HEK293 (cell line): ENCODE results near the gene LSP1.

Experiments
- CTCF ChIA-PET: fragments of 350-600 bp; formaldehyde crosslinking; extraction: SDS; loops from one replicate; lab custom pipeline; 2021; ENCODE audit warnings: antibody characterized with exemption; lab: Yijun Ruan, JAX
- POLR2A ChIA-PET: fragments of 300-600 bp; formaldehyde crosslinking; extraction: SDS; loops from one replicate; lab custom pipeline; 2020; ENCODE audit warnings: antibody characterized with exemption, inconsistent platforms; lab: Yijun Ruan, JAX
- H3K27ac ChIP-seq: fragments of 200-500 bp; sonication (Bioruptor generic); 2 replicates; pipeline ENCODE4 v1.5.1; 2014; ENCODE audit warnings: low read depth, low read length, control low read depth, inconsistent platforms; ENCODE audit errors: extremely low read depth
- H3K36me3 ChIP-seq, 2 experiments: fragments of 200-500 bp in 1 of 2; sonication (Bioruptor generic) in 1 of 2; 1 replicate in 1 of 2; 2 replicates in 1 of 2; pipeline ENCODE4 v1.5.1; 2014 to 2017; ENCODE audit warnings: inconsistent platforms in 2 of 2, low read length in 2 of 2; ENCODE audit not compliant: control insufficient read depth in 2 of 2, insufficient read depth in 1 of 2
- H3K4me1 ChIP-seq: fragments of 200-500 bp; sonication (Bioruptor generic); 2 replicates; pipeline ENCODE4 v1.5.1; 2014; ENCODE audit warnings: mild to moderate bottlenecking, low read length, inconsistent platforms; ENCODE audit not compliant: control insufficient read depth, insufficient read depth
- H3K4me3 ChIP-seq: 2 replicates; pipeline ENCODE4 v1.5.1; 2011; ENCODE audit warnings: low read depth, mild to moderate bottlenecking, control low read depth, low read length, moderate library complexity
- H3K9me3 ChIP-seq: fragments of 200-500 bp; sonication (Bioruptor generic); 2 replicates; pipeline ENCODE4 v1.5.1; 2014; ENCODE audit warnings: low read depth, low read length, inconsistent platforms; ENCODE audit not compliant: control insufficient read depth, insufficient read depth
- BCL11B ChIP-seq: fragments of 450-650 bp; formaldehyde crosslinking; IDR thresholded peaks from 2 replicates; pipeline ENCODE4 v1.5.1; 2016; ENCODE audit warnings: low read depth, missing biosample characterization, missing genetic modification characterization
- GLIS1 ChIP-seq: fragments of 450-650 bp; formaldehyde crosslinking; IDR thresholded peaks from 2 replicates; pipeline ENCODE4 v1.5.1; 2016; ENCODE audit warnings: missing biosample characterization, missing genetic modification characterization
- KLF1 ChIP-seq: fragments of 450-650 bp; formaldehyde crosslinking; IDR thresholded peaks from 2 replicates; pipeline ENCODE4 v1.5.1; 2016; ENCODE audit warnings: missing biosample characterization, missing genetic modification characterization
- KLF7 ChIP-seq: fragments of 450-650 bp; formaldehyde crosslinking; IDR thresholded peaks from 2 replicates; pipeline ENCODE4 v1.5.1; 2016; ENCODE audit warnings: missing biosample characterization, missing genetic modification characterization, borderline replicate concordance
- KLF8 ChIP-seq: fragments of 450-650 bp; formaldehyde crosslinking; IDR thresholded peaks from 2 replicates; pipeline ENCODE4 v1.5.1; 2016; ENCODE audit warnings: missing biosample characterization, missing genetic modification characterization
- MZF1 ChIP-seq: fragments of 450-650 bp; formaldehyde crosslinking; IDR thresholded peaks from 2 replicates; pipeline ENCODE4 v1.5.1; 2017; ENCODE audit warnings: missing biosample characterization, missing genetic modification characterization, borderline replicate concordance
- OVOL3 ChIP-seq: fragments of 450-650 bp; formaldehyde crosslinking; IDR thresholded peaks from 2 replicates; pipeline ENCODE4 v1.5.1; 2016; ENCODE audit warnings: missing biosample characterization, missing genetic modification characterization
- SCRT1 ChIP-seq: fragments of 450-650 bp; formaldehyde crosslinking; IDR thresholded peaks from 2 replicates; pipeline ENCODE4 v1.5.1; 2016; ENCODE audit warnings: missing biosample characterization, missing genetic modification characterization, borderline replicate concordance
- ZBTB17 ChIP-seq: fragments of 450-650 bp; formaldehyde crosslinking; IDR thresholded peaks from 2 replicates; pipeline ENCODE4 v1.5.1; 2016; ENCODE audit warnings: missing biosample characterization, missing genetic modification characterization
- ZEB2 ChIP-seq: fragments of 450-650 bp; formaldehyde crosslinking; IDR thresholded peaks from 2 replicates; pipeline ENCODE4 v1.5.1; 2016; ENCODE audit warnings: missing biosample characterization, missing genetic modification characterization
- ZNF114 ChIP-seq: fragments of 450-650 bp; formaldehyde crosslinking; IDR thresholded peaks from 2 replicates; pipeline ENCODE4 v1.5.0; 2017; ENCODE audit warnings: missing biosample characterization, missing genetic modification characterization
- ZNF121 ChIP-seq: fragments of 450-650 bp; formaldehyde crosslinking; IDR thresholded peaks from 2 replicates; pipeline ENCODE4 v1.5.1; 2016; ENCODE audit warnings: missing biosample characterization, missing genetic modification characterization
- ZNF132 ChIP-seq: fragments of 450-650 bp; formaldehyde crosslinking; IDR thresholded peaks from 2 replicates; pipeline ENCODE4 v1.5.1; 2017; ENCODE audit warnings: missing biosample characterization, missing genetic modification characterization, borderline replicate concordance
- ZNF155 ChIP-seq: fragments of 450-650 bp; formaldehyde crosslinking; IDR thresholded peaks from 2 replicates; pipeline ENCODE4 v1.5.1; 2016; ENCODE audit warnings: missing biosample characterization, missing genetic modification characterization
- ZNF214 ChIP-seq: fragments of 450-650 bp; formaldehyde crosslinking; IDR thresholded peaks from 2 replicates; pipeline ENCODE4 v1.5.1; 2017; ENCODE audit warnings: missing biosample characterization, mild to moderate bottlenecking, missing genetic modification characterization, borderline replicate concordance
- ZNF292 ChIP-seq: fragments of 450-650 bp; formaldehyde crosslinking; IDR thresholded peaks from 2 replicates; pipeline ENCODE4 v1.5.1; 2016; ENCODE audit warnings: low read depth, missing biosample characterization, missing genetic modification characterization, borderline replicate concordance
- ZNF311 ChIP-seq: fragments of 450-650 bp; formaldehyde crosslinking; IDR thresholded peaks from 2 replicates; pipeline ENCODE4 v1.5.1; 2017; ENCODE audit warnings: missing biosample characterization, missing genetic modification characterization, borderline replicate concordance
- ZNF366 ChIP-seq: fragments of 450-650 bp; formaldehyde crosslinking; conservative IDR thresholded peaks from 2 replicates; pipeline ENCODE4 v1.5.1; 2016; ENCODE audit warnings: missing biosample characterization, missing genetic modification characterization
- ZNF426 ChIP-seq: fragments of 450-650 bp; formaldehyde crosslinking; IDR thresholded peaks from 2 replicates; pipeline ENCODE4 v1.5.1; 2017; ENCODE audit warnings: missing biosample characterization, missing genetic modification characterization, mild to moderate bottlenecking, inconsistent platforms, moderate library complexity
- ZNF433 ChIP-seq: fragments of 450-650 bp; formaldehyde crosslinking; IDR thresholded peaks from 2 replicates; pipeline ENCODE4 v1.5.1; 2016; ENCODE audit warnings: missing biosample characterization, missing genetic modification characterization, low read depth
- ZNF558 ChIP-seq: fragments of 450-650 bp; formaldehyde crosslinking; IDR thresholded peaks from 2 replicates; pipeline ENCODE4 v1.5.1; 2016; ENCODE audit warnings: missing biosample characterization, missing genetic modification characterization
- ZNF677 ChIP-seq: fragments of 450-650 bp; IDR thresholded peaks from 2 replicates; pipeline ENCODE4 v1.5.0; 2018; ENCODE audit warnings: missing biosample characterization, mild to moderate bottlenecking, missing genetic modification characterization, moderate library complexity
- ZNF776 ChIP-seq: fragments of 450-650 bp; formaldehyde crosslinking; IDR thresholded peaks from 2 replicates; pipeline ENCODE4 v1.5.0; 2017; ENCODE audit warnings: missing biosample characterization, missing genetic modification characterization, borderline replicate concordance
- ZSCAN16 ChIP-seq: fragments of 450-650 bp; formaldehyde crosslinking; IDR thresholded peaks from 2 replicates; pipeline ENCODE4 v1.5.1; 2016; ENCODE audit warnings: missing biosample characterization, missing genetic modification characterization
- ZSCAN23 ChIP-seq: fragments of 450-650 bp; formaldehyde crosslinking; IDR thresholded peaks from 2 replicates; pipeline ENCODE4 v1.5.1; 2016; ENCODE audit warnings: missing biosample characterization, missing genetic modification characterization
- TF ChIP-seq, protein P1 (sequence below): fragments of 450-650 bp; formaldehyde crosslinking; IDR thresholded peaks from 2 replicates; pipeline ENCODE4 v1.5.1; 2017; ENCODE audit warnings: missing biosample characterization, missing genetic modification characterization
- TF ChIP-seq, protein P2 (sequence below): fragments of 450-650 bp; formaldehyde crosslinking; IDR thresholded peaks from 2 replicates; pipeline ENCODE4 v1.5.1; 2017; ENCODE audit warnings: missing biosample characterization, missing genetic modification characterization
- TF ChIP-seq, protein P3 (sequence below): fragments of 450-650 bp; formaldehyde crosslinking; IDR thresholded peaks from 2 replicates; pipeline ENCODE4 v1.5.1; 2016; ENCODE audit warnings: missing biosample characterization, missing genetic modification characterization
- TF ChIP-seq, protein P4 (sequence below): fragments of 450-650 bp; formaldehyde crosslinking; IDR thresholded peaks from 2 replicates; pipeline ENCODE4 v1.5.1; 2017; ENCODE audit warnings: missing biosample characterization, missing genetic modification characterization

The LSP1 gene

DNA sequence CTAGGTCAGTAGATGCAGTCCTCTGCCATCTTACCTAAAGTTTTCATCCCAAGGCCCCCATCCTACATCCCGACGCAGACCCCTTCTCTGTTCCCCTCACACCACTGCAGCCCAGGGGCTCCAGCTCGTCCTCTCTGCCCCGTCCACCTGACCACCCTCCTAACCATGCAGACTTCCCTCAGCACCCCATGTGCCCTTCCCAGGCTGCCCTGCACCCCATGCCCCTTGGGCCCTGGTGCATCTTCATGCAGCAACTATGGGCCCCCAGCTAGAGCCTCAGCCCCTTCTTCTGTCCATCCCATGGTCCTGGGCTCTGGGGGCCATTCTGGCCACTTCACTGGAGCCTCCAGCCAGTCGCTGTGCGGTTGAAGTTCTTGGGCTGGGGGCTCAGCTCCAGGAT is 35.9 kb downstream of the LSP1 start:
- TF ChIP-seq, protein P1, sequence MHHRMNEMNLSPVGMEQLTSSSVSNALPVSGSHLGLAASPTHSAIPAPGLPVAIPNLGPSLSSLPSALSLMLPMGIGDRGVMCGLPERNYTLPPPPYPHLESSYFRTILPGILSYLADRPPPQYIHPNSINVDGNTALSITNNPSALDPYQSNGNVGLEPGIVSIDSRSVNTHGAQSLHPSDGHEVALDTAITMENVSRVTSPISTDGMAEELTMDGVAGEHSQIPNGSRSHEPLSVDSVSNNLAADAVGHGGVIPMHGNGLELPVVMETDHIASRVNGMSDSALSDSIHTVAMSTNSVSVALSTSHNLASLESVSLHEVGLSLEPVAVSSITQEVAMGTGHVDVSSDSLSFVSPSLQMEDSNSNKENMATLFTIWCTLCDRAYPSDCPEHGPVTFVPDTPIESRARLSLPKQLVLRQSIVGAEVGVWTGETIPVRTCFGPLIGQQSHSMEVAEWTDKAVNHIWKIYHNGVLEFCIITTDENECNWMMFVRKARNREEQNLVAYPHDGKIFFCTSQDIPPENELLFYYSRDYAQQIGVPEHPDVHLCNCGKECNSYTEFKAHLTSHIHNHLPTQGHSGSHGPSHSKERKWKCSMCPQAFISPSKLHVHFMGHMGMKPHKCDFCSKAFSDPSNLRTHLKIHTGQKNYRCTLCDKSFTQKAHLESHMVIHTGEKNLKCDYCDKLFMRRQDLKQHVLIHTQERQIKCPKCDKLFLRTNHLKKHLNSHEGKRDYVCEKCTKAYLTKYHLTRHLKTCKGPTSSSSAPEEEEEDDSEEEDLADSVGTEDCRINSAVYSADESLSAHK, result no peak
- no peak for TF ChIP-seq SCRT1 (tag by site-specific recombination)
- TF ChIP-seq ZSCAN23, result no peak
- no peak for TF ChIP-seq GLIS1
- no peak for TF ChIP-seq KLF7 (tag by site-specific recombination)
- no peak for TF ChIP-seq ZBTB17
- no peak for TF ChIP-seq ZEB2 (tag by site-specific recombination)
- TF ChIP-seq ZNF292, result no peak
- TF ChIP-seq, protein P2, sequence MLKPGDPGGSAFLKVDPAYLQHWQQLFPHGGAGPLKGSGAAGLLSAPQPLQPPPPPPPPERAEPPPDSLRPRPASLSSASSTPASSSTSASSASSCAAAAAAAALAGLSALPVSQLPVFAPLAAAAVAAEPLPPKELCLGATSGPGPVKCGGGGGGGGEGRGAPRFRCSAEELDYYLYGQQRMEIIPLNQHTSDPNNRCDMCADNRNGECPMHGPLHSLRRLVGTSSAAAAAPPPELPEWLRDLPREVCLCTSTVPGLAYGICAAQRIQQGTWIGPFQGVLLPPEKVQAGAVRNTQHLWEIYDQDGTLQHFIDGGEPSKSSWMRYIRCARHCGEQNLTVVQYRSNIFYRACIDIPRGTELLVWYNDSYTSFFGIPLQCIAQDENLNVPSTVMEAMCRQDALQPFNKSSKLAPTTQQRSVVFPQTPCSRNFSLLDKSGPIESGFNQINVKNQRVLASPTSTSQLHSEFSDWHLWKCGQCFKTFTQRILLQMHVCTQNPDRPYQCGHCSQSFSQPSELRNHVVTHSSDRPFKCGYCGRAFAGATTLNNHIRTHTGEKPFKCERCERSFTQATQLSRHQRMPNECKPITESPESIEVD (tag by site-specific recombination), result no peak
- no peak for TF ChIP-seq ZNF366 (tag by site-specific recombination)
- TF ChIP-seq ZNF677 (tag by site-specific recombination), result no peak
- no peak for TF ChIP-seq ZNF114 (tag by site-specific recombination)
- no peak for TF ChIP-seq ZNF132 (tag by site-specific recombination)
- TF ChIP-seq KLF8 (tag by site-specific recombination), result no peak
- TF ChIP-seq ZNF433 (tag by site-specific recombination), result no peak
- TF ChIP-seq BCL11B (tag by site-specific recombination), result no peak
- Histone ChIP-seq H3K27ac (no peak overlapping the region), H3K4me1 (no peaks in the 10 kb centered on the region), H3K36me3 (no peaks in the 10 kb centered on the region), H3K4me3 (no peak overlapping the region), H3K9me3 (no peaks in the 10 kb centered on the region)
- POLR2A ChIA-PET, result no interaction called here
- CTCF ChIA-PET, result interaction anchor here (0.6 kb wide), 1 partner anchor 44 kb away, joined by 3 read pairs; no protein-coding TSS in a partner anchor

DNA sequence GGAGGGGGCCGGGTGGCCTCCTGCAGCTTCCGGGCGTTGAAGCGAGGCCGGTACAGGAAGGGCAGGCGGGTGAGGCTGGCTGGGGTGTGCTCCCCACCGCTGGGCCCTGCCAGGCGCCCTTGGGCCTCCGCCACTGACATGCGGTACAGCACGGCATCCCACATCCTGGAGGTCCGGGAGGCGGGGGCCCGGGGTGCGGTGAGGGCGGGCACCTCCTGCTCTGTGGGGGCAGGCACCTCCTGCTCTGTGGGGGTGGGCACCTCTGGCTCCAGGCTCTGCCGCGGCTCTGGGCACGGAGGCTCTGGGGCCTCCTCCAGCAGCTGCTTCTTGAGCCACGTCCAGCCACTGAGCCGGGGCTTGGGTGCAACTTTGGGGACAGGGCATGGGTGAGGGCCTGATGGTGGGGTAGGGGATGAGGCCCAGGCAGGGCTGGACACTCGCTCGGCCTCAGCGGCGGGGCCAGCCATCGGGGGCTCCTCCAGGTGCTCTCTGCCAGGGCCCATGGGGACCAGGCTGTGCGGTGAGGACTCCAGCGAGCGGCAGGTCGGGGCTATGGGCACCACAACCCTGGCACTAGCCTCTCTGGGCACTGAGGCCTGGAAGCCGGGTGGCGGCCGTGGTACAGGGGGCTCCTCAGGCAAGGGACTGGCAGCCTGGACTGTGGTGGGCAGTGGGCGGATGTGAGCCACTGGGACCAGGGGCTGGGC is 36.5 kb downstream of the LSP1 start:
- Histone ChIP-seq H3K4me3 (no peak overlapping the region), H3K27ac (no peak overlapping the region), H3K4me1 (no peaks in the 10 kb centered on the region), H3K9me3 (no peaks in the 10 kb centered on the region), H3K36me3 (no peaks in the 10 kb centered on the region)
- CTCF ChIA-PET, result interaction anchor here (0.6 kb wide), 1 partner anchor 10 kb away, joined by 3 read pairs; no protein-coding TSS in a partner anchor
- POLR2A ChIA-PET, result no interaction called here
- TF ChIP-seq MZF1 (tag by site-specific recombination) (no peak), ZNF155 (tag by site-specific recombination) (no peak), ZNF558 (tag by site-specific recombination) (no peak), ZNF311 (tag by site-specific recombination) (no peak), ZNF214 (tag by site-specific recombination) (no peak), ZNF121 (no peak), KLF1 (tag by site-specific recombination) (no peak), ZNF426 (tag by site-specific recombination) (no peak), ZNF776 (tag by site-specific recombination) (no peak), OVOL3 (tag by site-specific recombination) (no peak), ZSCAN16 (tag by site-specific recombination) (no peak)
- TF ChIP-seq, protein P3, sequence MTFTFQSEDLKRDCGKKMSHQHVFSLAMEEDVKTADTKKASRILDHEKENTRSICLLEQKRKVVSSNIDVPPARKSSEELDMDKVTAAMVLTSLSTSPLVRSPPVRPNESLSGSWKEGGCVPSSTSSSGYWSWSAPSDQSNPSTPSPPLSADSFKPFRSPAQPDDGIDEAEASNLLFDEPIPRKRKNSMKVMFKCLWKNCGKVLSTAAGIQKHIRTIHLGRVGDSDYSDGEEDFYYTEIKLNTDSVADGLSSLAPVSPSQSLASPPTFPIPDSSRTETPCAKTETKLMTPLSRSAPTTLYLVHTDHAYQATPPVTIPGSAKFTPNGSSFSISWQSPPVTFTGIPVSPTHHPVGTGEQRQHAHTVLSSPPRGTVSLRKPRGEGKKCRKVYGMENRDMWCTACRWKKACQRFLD (tag by site-specific recombination), result no peak
- TF ChIP-seq, protein P4, sequence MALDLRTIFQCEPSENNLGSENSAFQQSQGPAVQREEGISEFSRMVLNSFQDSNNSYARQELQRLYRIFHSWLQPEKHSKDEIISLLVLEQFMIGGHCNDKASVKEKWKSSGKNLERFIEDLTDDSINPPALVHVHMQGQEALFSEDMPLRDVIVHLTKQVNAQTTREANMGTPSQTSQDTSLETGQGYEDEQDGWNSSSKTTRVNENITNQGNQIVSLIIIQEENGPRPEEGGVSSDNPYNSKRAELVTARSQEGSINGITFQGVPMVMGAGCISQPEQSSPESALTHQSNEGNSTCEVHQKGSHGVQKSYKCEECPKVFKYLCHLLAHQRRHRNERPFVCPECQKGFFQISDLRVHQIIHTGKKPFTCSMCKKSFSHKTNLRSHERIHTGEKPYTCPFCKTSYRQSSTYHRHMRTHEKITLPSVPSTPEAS (tag by site-specific recombination), result no peak
- TF ChIP-seq, protein P2 (tag by site-specific recombination), result no peak
